ENCODE measurements around the gene KIAA2012.

Gene KIAA2012

GRCh38 chr2:202031246-202031951, 41.7 kb upstream of the KIAA2012 start:
- Histone ChIP-seq H3K4me1 (0 out of 2 replicates have a peak, but pooled peaks cover 3% of the 10 kb centered on the region), H3K4me3 (ENCODE audit: low read depth, low read length) (no peak overlapping the region), H3K9me3 (no peaks in the 10 kb centered on the region), H3K36me3 (no peaks in the 10 kb centered on the region), H3K27me3 (0 out of 2 replicates have a peak, but pooled peaks cover 7% of the 10 kb centered on the region)
- TF ChIP-seq, protein P1, sequence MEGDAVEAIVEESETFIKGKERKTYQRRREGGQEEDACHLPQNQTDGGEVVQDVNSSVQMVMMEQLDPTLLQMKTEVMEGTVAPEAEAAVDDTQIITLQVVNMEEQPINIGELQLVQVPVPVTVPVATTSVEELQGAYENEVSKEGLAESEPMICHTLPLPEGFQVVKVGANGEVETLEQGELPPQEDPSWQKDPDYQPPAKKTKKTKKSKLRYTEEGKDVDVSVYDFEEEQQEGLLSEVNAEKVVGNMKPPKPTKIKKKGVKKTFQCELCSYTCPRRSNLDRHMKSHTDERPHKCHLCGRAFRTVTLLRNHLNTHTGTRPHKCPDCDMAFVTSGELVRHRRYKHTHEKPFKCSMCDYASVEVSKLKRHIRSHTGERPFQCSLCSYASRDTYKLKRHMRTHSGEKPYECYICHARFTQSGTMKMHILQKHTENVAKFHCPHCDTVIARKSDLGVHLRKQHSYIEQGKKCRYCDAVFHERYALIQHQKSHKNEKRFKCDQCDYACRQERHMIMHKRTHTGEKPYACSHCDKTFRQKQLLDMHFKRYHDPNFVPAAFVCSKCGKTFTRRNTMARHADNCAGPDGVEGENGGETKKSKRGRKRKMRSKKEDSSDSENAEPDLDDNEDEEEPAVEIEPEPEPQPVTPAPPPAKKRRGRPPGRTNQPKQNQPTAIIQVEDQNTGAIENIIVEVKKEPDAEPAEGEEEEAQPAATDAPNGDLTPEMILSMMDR (IDR thresholded peaks at IDR 0.05; ENCODE audit: low read depth, low read length) = no peak
- no peak for DNase-seq

DNA sequence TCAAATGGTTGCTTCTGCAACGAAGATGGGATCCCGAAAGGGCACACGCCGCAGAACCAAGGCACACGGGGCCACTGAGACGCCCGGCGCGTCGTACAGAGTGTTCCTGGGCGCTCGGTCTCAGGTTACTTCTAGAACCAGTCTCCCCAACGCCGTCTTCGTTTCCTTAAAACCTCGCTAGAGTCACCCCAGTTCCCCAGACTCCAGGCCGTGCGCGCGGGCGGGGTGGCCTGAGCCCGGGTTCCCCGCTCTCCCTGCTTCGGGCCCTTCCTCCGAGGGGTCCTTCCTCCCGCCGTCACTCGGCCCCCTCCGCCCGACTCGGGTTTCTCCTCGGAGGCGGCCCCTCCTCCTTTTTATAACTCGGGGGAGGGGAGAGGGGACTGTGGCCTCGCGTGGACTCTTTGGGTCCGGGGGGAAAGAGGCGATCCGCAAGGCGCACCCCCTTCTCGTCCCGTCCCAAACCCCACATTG, 40.2 kb upstream of the KIAA2012 start:
- Histone ChIP-seq H3K36me3 (no peaks in the 10 kb centered on the region), H3K27me3 (0 out of 2 replicates have a peak, but pooled peaks cover 7% of the 10 kb centered on the region), H3K4me1 (no peaks in the 10 kb centered on the region), H3K4me3 (ENCODE audit: low read depth, low read length) (peak overlapping the region; percentile 85), H3K9me3 (no peaks in the 10 kb centered on the region)
- peak; percentile 34 for DNase-seq
- TF ChIP-seq, protein P1 (IDR thresholded peaks at IDR 0.05; ENCODE audit: low read depth, low read length) = no peak

DNA sequence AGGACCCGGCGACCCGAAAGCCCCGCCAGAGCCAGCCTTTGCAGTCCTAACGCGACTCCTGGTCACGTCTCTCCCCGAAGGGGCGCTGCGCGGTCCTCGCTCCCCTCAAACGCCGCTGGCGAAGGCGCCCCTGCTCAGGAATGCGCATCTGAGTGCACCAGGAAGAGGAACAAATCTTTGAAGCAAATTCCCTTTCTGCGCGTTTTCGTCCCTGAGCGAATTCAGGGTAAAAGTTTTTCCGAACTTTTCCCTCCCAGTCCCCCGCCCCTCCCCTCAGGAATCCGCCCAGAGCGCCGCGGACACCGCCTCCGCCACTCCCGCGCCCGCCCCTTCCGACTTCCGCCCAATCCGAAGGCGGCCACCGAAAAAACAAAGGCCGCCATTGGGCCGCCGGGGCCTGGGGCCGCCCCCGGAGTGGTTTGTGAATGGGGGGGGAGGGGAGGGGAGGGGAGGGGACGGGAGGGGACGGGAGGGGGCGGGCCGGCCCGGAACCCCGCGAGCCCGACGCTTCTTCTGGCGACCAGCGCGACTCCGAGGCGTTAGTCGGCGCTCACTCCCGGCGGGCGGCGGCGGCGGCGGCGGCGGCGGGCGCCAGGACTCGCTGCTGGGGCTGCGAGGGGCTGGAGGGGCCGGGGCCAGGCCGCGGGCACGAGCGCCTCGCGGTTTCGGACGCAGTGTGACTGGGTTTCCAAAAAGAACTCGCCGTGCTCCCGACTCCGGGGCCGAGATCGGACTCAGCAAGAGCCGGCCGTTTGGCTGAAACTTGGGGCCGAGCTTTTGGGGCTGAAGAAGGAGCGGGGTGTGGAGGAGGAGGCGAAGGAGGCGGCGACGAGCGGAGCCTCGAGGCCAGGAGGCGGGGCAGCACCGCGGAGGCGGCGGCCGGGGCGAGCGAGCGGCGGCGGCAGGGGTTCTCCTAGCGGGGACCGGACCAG, 39.5 kb upstream of the KIAA2012 start, which contains the start of gene FZD7:
TSS of gene FZD7 (plus strand) at position 539 of the 932 bp plus-strand sequence. CDS start 793 bp downstream, outside the sequence.
- peak; percentile 93 for DNase-seq
- no peaks in the 10 kb centered on the region for H3K36me3 ChIP-seq
- H3K27me3 ChIP-seq = 0 out of 2 replicates have a peak, but pooled peaks cover 7% of the 10 kb centered on the region
- peak within 1 kb of the TSS; percentile 85 for H3K4me3 ChIP-seq (ENCODE audit: low read depth, low read length)
- no peaks in the 10 kb centered on the region for H3K9me3 ChIP-seq
- H3K4me1 ChIP-seq = no peaks in the 10 kb centered on the region
- TF ChIP-seq, protein P1 (IDR thresholded peaks at IDR 0.05; ENCODE audit: low read depth, low read length) = peak; percentile 35; the same call in 1 of the 2 replicates

DNA sequence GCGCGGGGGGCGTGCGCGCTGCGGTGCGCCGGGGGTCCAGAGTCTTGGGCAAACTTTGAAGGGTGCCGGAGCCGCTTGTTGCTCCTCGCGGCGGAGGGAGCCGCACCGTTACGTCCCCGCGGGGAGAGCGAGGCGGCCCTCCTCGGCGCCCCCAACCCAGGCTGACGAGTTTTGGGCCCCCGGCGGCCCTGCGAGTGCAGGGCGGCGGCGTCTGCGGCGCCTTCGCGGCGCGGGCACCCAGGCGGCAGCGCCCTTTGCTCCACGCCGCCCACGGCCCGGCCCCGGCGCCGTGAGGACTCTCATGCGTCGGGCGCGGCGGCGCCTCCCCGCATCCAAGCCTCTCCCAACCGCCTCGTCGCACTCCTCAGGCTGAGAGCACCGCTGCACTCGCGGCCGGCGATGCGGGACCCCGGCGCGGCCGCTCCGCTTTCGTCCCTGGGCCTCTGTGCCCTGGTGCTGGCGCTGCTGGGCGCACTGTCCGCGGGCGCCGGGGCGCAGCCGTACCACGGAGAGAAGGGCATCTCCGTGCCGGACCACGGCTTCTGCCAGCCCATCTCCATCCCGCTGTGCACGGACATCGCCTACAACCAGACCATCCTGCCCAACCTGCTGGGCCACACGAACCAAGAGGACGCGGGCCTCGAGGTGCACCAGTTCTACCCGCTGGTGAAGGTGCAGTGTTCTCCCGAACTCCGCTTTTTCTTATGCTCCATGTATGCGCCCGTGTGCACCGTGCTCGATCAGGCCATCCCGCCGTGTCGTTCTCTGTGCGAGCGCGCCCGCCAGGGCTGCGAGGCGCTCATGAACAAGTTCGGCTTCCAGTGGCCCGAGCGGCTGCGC, 38.6 kb upstream of the KIAA2012 start:
- H3K27me3 ChIP-seq = 0 out of 2 replicates have a peak, but pooled peaks cover 7% of the 10 kb centered on the region
- peak; percentile 58 for DNase-seq
- TF ChIP-seq, protein P1 (IDR thresholded peaks at IDR 0.05; ENCODE audit: low read depth, low read length) = no peak
- peaks cover 7% of the 10 kb centered on the region for H3K4me1 ChIP-seq
- peak overlapping the region; percentile 66 for H3K4me3 ChIP-seq (ENCODE audit: low read depth, low read length)
- H3K36me3 ChIP-seq = no peaks in the 10 kb centered on the region
- H3K9me3 ChIP-seq = no peaks in the 10 kb centered on the region

DNA sequence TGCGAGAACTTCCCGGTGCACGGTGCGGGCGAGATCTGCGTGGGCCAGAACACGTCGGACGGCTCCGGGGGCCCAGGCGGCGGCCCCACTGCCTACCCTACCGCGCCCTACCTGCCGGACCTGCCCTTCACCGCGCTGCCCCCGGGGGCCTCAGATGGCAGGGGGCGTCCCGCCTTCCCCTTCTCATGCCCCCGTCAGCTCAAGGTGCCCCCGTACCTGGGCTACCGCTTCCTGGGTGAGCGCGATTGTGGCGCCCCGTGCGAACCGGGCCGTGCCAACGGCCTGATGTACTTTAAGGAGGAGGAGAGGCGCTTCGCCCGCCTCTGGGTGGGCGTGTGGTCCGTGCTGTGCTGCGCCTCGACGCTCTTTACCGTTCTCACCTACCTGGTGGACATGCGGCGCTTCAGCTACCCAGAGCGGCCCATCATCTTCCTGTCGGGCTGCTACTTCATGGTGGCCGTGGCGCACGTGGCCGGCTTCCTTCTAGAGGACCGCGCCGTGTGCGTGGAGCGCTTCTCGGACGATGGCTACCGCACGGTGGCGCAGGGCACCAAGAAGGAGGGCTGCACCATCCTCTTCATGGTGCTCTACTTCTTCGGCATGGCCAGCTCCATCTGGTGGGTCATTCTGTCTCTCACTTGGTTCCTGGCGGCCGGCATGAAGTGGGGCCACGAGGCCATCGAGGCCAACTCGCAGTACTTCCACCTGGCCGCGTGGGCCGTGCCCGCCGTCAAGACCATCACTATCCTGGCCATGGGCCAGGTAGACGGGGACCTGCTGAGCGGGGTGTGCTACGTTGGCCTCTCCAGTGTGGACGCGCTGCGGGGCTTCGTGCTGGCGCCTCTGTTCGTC, 37.7 kb upstream of the KIAA2012 start:
- DNase-seq = no peak
- H3K4me3 ChIP-seq (ENCODE audit: low read depth, low read length) = peak overlapping the region; percentile 66

More for the DNA sequence above, 37.7 kb upstream of the KIAA2012 start:
- H3K27me3 ChIP-seq = 0 out of 2 replicates have a peak, but pooled peaks cover 7% of the 10 kb centered on the region
- TF ChIP-seq, protein P1 (IDR thresholded peaks at IDR 0.05; ENCODE audit: low read depth, low read length) = no peak
- no peaks in the 10 kb centered on the region for H3K9me3 ChIP-seq
- H3K4me1 ChIP-seq = peaks cover 10% of the 10 kb centered on the region
- no peaks in the 10 kb centered on the region for H3K36me3 ChIP-seq
